Ascending aorta (tissue), 2 donors: ENCODE results near the gene LARGE1. TPM values are rescaled to one million over a fixed set of nuclear protein-coding genes. Genes with fewer than 3 reads are reported as not detected.

Experiments used
- DNase-seq, 2 donors: peaks; one replicate each; pipeline ENCODE4 v3.0.0-alpha.2; 2019; ENCODE audit warnings: low spot score in 2 of 2
- H3K27ac ChIP-seq, 2 donors: fragments of 200-600 bp; sonication (generic); one replicate each; pipeline ENCODE4 v1.5.1; 2016 to 2017; ENCODE audit warnings: mild to moderate bottlenecking in 1 of 2
- H3K27me3 ChIP-seq: fragments of 200-600 bp; sonication (generic); one replicate; pipeline ENCODE4 v1.5.1; 2017
- H3K36me3 ChIP-seq, 2 donors: fragments of 200-600 bp; sonication (generic); one replicate each; pipeline ENCODE4 v1.5.1; 2016
- H3K4me1 ChIP-seq, 2 donors: fragments of 200-600 bp; sonication (generic); one replicate each; pipeline ENCODE4 v1.5.1; 2016 to 2017; ENCODE audit warnings: mild to moderate bottlenecking in 1 of 2
- H3K4me3 ChIP-seq, 2 donors: fragments of 200-600 bp; sonication (generic); one replicate each; pipeline ENCODE4 v1.5.1; 2016 to 2017; ENCODE audit warnings: mild to moderate bottlenecking in 1 of 2
- H3K9me3 ChIP-seq, 2 donors: fragments of 200-600 bp; sonication (generic); one replicate each; pipeline ENCODE4 v1.5.1; 2016
- CTCF ChIP-seq, 3 experiments: fragments of 200-600 bp in 2 of 3; fragments of 450-650 bp in 1 of 3; sonication (generic) in 2 of 3; IDR thresholded peaks; one replicate each; pipeline ENCODE4 v1.5.1; 2016 to 2019; ENCODE audit warnings: antibody characterized with exemption in 3 of 3, mild to moderate bottlenecking in 1 of 3, moderate library complexity in 1 of 3
- intact Hi-C: fragments of 100-400 bp; cut with DNase I; formaldehyde crosslinking; loops from one replicate; pipeline ENCODE4 v1.15.1; 2023
- total RNA-seq: library from RNA; depleted of rRNA; stranded (reverse); fragments of >200 nt; gene quantifications from one replicate; pipeline ENCODE4 v1.1.0, GENCODE V29; 2016

LARGE1 gene
- total RNA-seq, 1 donor from 2014 or later, result 40.6 TPM

GRCh38 chr22:33493476-33494205 is 426.6 kb downstream of the LARGE1 start:
- H3K9me3 ChIP-seq, result no peaks in the 10 kb centered on the region
- H3K4me1 ChIP-seq, result no peaks in the 10 kb centered on the region
- intact Hi-C loops, result no loop called here
- no peak for TF ChIP-seq CTCF (IDR thresholded peaks at IDR 0.05)
- no peaks in the 10 kb centered on the region for H3K36me3 ChIP-seq
- DNase-seq, result no peak
- H3K27ac ChIP-seq, result no peak overlapping the region
- no peak overlapping the region for H3K4me3 ChIP-seq
- no peaks in the 10 kb centered on the region for H3K27me3 ChIP-seq

GRCh38 chr22:33492210-33492651 is 428.0 kb downstream of the LARGE1 start:
- H3K4me3 ChIP-seq, result no peak overlapping the region
- H3K27me3 ChIP-seq, result no peaks in the 10 kb centered on the region
- H3K36me3 ChIP-seq, result no peaks in the 10 kb centered on the region
- no peak overlapping the region for H3K27ac ChIP-seq
- H3K9me3 ChIP-seq, result no peaks in the 10 kb centered on the region
- DNase-seq, result no peak
- H3K4me1 ChIP-seq, result no peaks in the 10 kb centered on the region
- intact Hi-C loops, result no loop called here
- TF ChIP-seq CTCF (IDR thresholded peaks at IDR 0.05), result no peak

DNA sequence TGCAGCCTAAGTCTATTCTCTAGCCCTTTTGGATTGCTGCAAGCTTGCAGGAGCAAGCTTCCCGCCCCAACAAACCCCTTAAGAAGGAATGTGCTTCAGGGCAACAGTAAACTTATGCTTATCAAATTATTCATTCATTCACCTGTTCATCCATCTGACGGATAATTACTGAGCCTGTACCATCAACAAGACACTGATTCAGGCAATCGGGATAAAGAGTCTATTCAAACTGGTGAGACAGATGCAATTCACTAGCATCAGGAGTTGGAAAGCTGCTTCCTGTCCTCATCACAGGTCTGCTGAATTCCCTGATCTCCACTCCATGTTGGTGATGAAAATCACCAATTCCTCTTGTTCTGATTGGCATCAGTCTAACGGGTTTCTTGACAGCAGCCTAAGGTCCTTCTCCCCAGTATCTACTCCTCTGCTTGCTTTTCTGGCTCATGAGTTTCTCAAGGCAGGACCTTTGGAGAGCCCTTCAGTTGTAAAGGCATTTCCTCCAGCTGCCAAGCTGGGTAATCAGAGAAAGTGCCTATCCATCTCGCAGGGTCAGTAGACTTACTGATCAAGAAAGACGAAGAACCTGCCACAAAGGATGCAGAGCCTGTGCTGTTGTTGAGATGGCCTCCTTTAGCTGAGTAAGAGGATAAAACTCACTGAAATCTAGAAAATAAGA is 433.1 kb downstream of the LARGE1 start:
- intact Hi-C loops, result no loop called here
- Histone ChIP-seq H3K4me3 (no peak overlapping the region), H3K27me3 (no peaks in the 10 kb centered on the region), H3K27ac (no peak overlapping the region), H3K9me3 (no peaks in the 10 kb centered on the region), H3K4me1 (no peaks in the 10 kb centered on the region), H3K36me3 (no peaks in the 10 kb centered on the region)
- DNase-seq, result no peak
- no peak for TF ChIP-seq CTCF (IDR thresholded peaks at IDR 0.05)

DNA sequence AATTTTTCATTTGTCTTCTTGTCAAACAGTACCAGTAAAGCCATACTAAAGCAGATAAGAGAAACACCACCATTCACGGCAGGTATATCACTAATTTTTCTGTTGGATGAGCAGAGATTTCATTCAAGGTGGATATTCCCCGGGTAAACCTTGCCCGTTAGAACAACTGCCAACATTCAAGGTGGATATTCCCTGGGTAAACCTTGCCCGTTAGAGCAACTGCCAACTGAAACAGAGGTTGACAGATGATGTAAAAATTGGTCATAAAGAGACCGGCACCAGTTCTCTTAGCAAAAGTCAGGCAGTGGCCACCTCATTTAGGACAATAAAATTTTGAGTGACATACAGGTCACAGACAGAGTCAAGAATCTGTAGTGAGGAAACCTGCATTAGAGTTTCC is 438.7 kb downstream of the LARGE1 start:
- no peak overlapping the region for H3K27ac ChIP-seq
- intact Hi-C loops, result no loop called here
- no peak for DNase-seq

More for the DNA sequence above, 438.7 kb downstream of the LARGE1 start:
- H3K9me3 ChIP-seq, result no peaks in the 10 kb centered on the region
- H3K4me1 ChIP-seq, result no peaks in the 10 kb centered on the region
- H3K27me3 ChIP-seq, result no peaks in the 10 kb centered on the region
- no peak overlapping the region for H3K4me3 ChIP-seq
- no peak for TF ChIP-seq CTCF (IDR thresholded peaks at IDR 0.05)
- H3K36me3 ChIP-seq, result no peaks in the 10 kb centered on the region
